ENCODE measurements around the gene SMC1B.

DNA sequence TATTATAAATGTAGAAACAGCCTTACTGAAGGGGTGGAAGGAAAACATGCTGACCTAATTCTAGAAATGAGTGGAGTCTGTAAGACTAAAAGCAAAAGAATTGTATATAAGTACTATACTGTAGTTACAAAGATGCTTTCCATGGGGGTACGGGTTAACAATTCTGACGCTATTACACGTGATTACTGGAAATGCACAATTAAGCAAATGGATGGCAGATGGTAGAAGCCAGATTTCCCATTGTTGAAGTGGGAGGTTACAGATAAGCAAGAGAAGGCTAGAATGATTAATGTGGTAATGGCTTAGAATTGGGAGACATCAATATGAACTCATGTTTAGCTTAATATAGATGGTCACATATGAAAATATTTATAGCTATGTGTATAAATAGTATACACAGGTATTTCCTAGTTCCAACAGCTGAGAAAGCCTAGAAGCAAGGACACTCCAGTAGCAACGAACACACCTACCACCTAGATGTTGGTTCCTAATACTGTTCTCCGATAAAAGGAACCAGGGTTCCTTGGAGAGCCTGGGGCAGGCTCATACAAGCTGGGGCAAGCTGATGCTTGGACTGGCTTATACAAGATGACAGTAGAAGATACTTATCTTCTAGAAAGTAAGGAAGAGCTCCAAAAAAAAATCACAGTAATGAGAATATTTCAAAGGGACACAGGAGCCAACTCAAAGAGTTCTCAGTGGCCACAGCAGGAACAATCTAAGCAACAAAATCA, 13.5 kb downstream of the SMC1B start:
- no peak for TF ChIP-seq POLR2A (IDR thresholded peaks at IDR 0.05)
- TF ChIP-seq, protein P1, sequence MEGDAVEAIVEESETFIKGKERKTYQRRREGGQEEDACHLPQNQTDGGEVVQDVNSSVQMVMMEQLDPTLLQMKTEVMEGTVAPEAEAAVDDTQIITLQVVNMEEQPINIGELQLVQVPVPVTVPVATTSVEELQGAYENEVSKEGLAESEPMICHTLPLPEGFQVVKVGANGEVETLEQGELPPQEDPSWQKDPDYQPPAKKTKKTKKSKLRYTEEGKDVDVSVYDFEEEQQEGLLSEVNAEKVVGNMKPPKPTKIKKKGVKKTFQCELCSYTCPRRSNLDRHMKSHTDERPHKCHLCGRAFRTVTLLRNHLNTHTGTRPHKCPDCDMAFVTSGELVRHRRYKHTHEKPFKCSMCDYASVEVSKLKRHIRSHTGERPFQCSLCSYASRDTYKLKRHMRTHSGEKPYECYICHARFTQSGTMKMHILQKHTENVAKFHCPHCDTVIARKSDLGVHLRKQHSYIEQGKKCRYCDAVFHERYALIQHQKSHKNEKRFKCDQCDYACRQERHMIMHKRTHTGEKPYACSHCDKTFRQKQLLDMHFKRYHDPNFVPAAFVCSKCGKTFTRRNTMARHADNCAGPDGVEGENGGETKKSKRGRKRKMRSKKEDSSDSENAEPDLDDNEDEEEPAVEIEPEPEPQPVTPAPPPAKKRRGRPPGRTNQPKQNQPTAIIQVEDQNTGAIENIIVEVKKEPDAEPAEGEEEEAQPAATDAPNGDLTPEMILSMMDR (IDR thresholded peaks at IDR 0.05) = no peak

Data from thyroid gland (tissue), 4 donors.